Stimulated activated CD8-positive, alpha-beta memory T cell treated with anti-CD3 and anti-CD28 coated beads, Interleukin-15, amount 100 ng/mL, for 24 hours (primary cell): Measurements from ENCODE around the gene COL3A1.

ENCODE experiments used
- DNase-seq: peaks from one replicate; pipeline ENCODE4 v3.0.0-alpha.2; 2020; ENCODE audit warnings: low read depth

The COL3A1 gene

GRCh38 chr2:189015359-189015758 is 41.2 kb downstream of the COL3A1 start:
- no peak for DNase-seq

GRCh38 chr2:189016311-189016861 is 42.2 kb downstream of the COL3A1 start:
- no peak for DNase-seq

DNA sequence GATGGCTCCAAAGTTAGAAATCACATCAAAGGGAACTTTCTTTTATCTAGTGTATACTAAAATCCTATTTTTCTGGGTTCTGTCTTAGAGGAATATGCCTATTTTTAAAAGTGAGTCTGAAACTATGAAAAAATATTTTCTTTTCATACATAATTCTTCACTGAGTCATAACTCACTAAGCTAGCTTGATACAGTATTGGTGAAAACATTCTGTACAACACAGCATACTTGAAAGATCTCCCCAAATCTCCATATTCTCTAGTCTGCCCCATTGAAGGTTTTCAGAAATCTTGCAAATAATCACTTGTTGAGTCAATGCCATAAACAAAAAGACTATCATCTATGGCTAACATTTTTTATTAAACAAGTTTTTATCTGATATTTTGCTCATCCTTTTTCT is 44.5 kb downstream of the COL3A1 start:
- no peak for DNase-seq

GRCh38 chr2:189020179-189020578 is 46.0 kb downstream of the COL3A1 start:
- no peak for DNase-seq

GRCh38 chr2:189022053-189022481 is 47.9 kb downstream of the COL3A1 start:
- DNase-seq: no peak

DNA sequence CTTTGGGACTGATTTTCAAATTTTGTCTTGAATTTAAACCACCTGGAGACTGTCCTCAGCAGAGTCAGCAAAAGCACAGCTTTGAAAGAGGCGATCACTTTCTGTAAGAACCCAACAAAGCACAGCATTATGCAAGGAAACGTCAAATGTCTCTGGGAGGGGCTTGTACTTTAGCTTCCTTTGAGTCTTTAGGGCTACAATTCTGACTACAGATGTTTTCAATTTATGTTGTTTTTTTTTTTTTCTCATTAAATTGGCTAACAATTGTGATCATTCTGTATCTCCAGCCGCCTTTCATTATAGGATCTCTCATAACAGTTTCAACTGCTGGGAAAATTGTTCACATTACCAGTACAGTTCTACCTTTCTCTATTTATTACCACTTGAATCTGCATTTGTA is 48.3 kb downstream of the COL3A1 start:
- DNase-seq: no peak

DNA sequence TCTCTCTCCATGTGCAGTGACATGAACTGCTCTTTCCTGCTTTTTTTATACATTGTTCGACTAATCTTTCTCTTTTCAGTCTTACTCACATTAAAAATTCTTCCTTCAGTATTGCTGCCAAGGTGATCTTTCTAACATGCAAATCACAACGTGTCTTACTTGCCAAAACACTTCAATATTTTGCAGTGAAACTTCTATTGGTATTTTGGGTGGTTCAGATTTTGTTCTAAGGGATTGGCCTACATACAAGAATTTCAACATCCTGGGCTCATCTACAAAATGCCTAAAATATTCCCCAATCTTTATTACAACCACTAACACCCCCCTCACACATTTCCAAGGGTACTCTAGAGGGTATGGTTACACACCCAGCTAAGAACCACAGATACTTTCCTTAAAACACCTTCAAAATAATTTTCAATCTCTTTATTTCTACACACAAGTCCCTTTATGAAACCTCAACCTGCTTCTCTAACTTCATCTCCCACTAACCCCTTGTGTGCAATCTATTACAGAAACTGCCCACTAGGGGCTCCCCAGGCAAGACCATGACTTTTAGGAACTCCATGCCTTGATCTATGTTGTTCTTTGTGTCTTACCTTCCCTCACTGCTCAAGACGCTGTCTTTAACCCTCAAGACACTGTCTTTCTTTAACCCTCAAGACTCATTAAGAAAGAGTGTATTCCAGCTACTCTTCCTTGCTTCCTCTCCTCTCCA is 50.9 kb downstream of the COL3A1 start:
- DNase-seq: no peak

DNA sequence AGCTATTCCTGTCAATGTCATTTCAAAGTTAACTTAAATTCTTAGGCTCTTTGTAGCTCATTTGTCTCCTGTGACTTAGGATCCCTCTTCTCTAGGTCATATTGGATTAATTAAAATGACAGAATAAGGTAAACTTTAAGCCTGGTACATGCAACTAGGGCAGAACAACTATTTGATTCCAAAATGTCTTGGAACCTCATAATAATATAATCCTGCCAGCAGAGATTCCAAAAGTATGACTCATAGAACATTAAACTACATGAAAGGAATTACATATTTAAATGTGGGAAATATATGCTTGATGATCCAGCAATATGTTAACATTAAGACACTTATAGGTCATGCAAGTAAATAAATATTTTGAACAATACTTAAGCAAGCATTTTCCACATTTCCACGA is 63.3 kb downstream of the COL3A1 start:
- no peak for DNase-seq

GRCh38 chr2:189045836-189046235 is 71.7 kb downstream of the COL3A1 start:
- DNase-seq: no peak

DNA sequence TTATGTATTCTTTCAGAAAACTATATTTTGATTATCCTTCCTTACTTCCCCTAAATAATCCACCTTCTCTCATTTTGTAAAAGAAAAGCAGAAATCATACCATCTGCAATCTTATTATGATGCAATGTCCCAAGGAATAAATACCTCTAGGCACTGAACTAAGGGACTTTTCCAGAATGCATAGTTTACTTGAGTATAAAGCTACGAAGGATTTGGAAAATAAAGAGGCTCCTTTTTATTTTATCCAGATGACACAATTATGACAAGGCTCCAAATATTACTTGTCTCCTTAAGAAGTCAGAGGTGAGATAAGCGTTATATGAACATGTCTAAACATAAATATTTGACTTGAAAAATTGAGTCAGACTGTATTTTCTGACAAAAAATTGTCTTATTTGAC is 72.1 kb downstream of the COL3A1 start:
- DNase-seq: no peak

DNA sequence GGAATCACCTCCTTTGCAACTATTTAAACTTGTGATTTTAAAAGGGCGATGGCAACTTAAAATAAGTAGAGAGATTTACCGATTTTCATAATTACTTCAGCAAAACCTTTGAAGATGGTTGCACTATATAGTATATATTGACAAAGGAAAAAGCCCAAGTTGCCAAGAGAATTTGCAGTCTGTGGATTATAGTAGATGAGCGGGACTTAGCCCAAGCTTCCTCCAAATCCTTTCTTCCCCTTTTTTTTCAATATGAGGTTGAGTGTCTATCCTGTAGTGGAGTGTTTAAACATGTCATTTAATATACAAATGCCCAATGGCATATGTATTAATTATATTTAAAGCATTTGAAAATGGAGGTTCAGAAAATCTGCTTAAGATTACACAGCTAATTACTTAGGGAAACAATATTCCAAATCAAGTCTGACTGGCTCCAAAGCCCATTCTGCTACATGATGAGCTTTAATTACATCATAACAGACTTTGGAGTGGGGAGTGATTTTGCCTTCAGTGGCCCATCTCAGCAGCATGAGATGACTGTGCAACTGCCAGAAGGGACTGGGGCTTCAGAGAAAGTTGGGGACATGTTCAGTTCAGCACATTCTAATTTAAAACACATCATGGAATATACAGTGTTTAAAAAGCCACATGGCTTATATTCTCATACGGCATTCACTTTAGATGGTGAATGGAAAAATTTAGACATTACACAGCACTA is 73.2 kb downstream of the COL3A1 start:
- no peak for DNase-seq

DNA sequence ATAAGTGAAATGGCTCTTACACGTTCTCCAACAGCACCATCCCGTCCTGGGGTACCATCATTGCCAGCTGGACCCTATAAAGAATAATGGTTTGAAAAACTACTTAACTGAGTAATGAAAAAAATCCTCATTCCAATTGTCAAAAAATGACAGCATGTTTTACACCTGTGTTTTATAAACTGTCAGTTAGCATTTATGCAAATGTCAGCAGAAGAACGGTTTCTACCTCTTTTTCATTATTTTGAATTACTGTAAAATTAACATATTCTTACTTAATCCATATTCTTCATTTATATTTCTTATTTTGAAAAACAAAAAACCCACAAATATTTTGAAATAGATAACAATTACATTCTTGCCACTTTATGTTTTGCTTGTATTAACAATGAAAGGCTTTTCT is 74.0 kb downstream of the COL3A1 start:
- no peak for DNase-seq

- DNase-seq: no peak
Observed at GRCh38 chr2:189049709-189050164, 75.6 kb downstream of the COL3A1 start.

DNA sequence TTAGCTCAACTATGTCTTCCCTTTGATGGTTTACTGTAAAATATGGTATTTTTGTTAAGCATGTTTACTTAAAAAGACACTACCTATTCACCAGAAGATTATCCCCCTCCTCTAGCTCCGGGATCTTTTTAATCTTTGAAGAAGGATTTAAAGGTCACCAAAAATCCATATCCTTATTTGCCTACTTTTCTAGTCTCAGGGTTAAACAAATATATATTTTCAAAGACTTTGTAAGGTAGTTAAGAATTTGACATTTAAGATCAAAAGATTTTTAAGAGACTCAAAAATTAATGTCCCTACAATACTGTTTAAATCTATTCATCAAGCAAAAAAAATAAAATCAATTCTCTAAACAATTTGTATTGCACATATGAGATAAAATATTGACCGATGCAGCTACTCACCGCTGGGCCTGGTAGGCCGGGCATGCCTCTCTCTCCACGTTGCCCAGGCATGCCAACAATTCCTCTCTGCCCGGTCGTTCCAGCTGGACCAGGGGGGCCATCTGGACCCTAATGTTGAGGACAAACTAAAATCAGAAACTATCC is 76.1 kb downstream of the COL3A1 start:
- DNase-seq: no peak

- DNase-seq: no peak
Observed at GRCh38 chr2:189056200-189057106, 82.3 kb downstream of the COL3A1 start.

DNA sequence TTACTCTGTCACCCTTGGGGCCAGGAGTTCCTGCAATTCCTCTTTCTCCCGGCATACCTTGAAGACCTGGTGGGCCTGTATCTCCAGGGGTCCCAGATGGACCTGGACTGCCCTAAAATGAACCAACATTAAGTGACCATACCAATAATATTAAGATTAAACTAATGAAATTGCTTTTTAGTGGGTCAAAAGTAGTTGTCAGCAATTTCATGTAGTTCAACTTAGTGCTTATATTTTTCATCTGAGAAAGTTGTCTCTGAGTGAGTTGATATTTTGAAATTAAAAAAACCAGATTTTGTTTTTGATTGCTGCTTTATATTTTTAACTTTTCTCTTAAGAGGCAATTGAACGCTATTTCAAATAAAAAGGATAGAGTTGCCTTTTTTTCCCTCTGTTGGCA is 83.1 kb downstream of the COL3A1 start:
- DNase-seq: no peak

DNA sequence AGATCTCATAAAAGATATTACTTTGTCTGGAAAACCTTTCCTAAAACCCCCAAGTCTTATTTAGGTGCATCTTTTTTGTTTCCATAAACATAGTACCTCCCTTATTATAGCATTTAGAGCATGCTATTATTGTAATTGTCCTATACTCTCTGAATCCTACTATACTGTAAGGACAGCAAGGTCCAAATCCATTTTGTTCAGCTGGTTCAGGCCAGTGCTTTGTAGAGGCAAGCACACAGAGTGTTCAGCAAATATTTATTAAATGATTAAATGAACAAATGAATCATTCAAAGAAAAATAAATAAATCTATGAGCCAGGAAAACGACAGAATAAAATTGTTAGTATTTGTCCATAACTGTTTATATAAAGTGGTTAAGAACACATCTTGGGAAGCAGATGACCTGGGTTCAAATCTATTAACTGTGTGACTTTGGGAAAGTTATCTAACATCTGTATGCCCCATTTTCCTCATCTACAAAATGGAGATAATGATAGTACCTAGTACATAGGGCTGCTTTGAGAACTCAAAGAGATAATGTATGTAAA is 86.0 kb downstream of the COL3A1 start:
- DNase-seq: no peak
